Measurements from ENCODE around the gene RDH13. TPM values are rescaled to one million over a fixed set of nuclear protein-coding genes. Genes with fewer than 3 reads are reported as not detected.
"Not testable (repeated sequence)": the region's sequence is repeated elsewhere in the genome, so short reads cannot be mapped to it uniquely, and the experiment has no call there.

Gene RDH13
- polyA plus RNA-seq, 1 of the 3 experiments (the other 2 are of a cell fraction): 9.6 TPM

DNA sequence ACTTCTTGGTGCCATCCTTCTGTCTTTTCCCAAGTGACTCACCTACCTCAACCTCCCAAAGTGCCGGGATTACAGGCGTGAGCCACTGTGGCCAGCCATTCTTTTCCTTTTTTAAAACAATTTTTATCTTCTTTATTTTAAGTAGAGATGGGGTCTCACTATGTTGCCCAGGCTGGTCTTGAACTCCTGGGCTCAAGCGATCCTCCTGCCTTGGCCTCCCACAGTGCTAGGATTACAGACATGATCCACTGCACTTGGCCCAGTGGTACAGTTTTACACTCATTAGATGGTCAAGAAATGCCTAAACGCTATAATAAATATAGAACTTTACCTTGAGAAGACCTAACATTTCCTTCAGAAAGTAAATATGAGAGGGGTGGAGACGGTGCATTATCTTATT, 49.4 kb downstream of the RDH13 start (continued):
- TF ChIP-seq, protein P1, sequence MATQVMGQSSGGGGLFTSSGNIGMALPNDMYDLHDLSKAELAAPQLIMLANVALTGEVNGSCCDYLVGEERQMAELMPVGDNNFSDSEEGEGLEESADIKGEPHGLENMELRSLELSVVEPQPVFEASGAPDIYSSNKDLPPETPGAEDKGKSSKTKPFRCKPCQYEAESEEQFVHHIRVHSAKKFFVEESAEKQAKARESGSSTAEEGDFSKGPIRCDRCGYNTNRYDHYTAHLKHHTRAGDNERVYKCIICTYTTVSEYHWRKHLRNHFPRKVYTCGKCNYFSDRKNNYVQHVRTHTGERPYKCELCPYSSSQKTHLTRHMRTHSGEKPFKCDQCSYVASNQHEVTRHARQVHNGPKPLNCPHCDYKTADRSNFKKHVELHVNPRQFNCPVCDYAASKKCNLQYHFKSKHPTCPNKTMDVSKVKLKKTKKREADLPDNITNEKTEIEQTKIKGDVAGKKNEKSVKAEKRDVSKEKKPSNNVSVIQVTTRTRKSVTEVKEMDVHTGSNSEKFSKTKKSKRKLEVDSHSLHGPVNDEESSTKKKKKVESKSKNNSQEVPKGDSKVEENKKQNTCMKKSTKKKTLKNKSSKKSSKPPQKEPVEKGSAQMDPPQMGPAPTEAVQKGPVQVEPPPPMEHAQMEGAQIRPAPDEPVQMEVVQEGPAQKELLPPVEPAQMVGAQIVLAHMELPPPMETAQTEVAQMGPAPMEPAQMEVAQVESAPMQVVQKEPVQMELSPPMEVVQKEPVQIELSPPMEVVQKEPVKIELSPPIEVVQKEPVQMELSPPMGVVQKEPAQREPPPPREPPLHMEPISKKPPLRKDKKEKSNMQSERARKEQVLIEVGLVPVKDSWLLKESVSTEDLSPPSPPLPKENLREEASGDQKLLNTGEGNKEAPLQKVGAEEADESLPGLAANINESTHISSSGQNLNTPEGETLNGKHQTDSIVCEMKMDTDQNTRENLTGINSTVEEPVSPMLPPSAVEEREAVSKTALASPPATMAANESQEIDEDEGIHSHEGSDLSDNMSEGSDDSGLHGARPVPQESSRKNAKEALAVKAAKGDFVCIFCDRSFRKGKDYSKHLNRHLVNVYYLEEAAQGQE (IDR thresholded peaks at IDR 0.05; ENCODE audit: low read depth, low read length): no peak
- TF ChIP-seq TAF1 (IDR thresholded peaks at IDR 0.05; ENCODE audit: borderline replicate concordance, low read depth, low read length): no peak

- Histone ChIP-seq H2AFZ (ENCODE audit: low read depth) (no peak overlapping the region), H3K27me3 (ENCODE audit: insufficient read depth) (no peaks in the 10 kb centered on the region), H3K4me3 (ENCODE audit: low read depth in 2 of 2, low read length in 1 of 2) (no peak overlapping the region), H3K27ac (ENCODE audit: low read depth in 2 of 2, low read length in 1 of 2) (no peak overlapping the region), H3K9ac (no peak overlapping the region), H4K20me1 (ENCODE audit: insufficient read depth) (no peaks in the 10 kb centered on the region), H3K36me3 (replicated peaks in 1 of 2; ENCODE audit: control insufficient read depth in 1 of 2, insufficient read depth in 2 of 2, low read length in 1 of 2) (no peaks in the 10 kb centered on the region), H3K9me2 (no peaks in the 10 kb centered on the region), H3K4me2 (no peak overlapping the region), H3K79me2 (ENCODE audit: insufficient read depth) (peaks cover 10% of the 10 kb centered on the region; the same call in 1 of the 2 replicates), H3K9me3 (no peaks in the 10 kb centered on the region), H3F3A (replicated peaks; ENCODE audit: insufficient read depth) (no peaks in the 10 kb centered on the region), H3K4me1 (ENCODE audit: control insufficient read depth in 1 of 2, insufficient read depth in 2 of 2, low read depth in 1 of 2, low read length in 1 of 2) (peaks cover 0 to 2% of the 10 kb centered on the region in 2 experiments; a peak in 1 of 4 replicates)
- DNase-seq: no peak
- POLR2A ChIA-PET: no interaction called here
- TF ChIP-seq PBX3 (IDR thresholded peaks at IDR 0.05) (no peak), TAF1 (IDR thresholded peaks at IDR 0.05; ENCODE audit: borderline replicate concordance, low read depth, low read length) (no peak), GABPA (IDR thresholded peaks at IDR 0.05; ENCODE audit: low read depth) (no peak), MEF2A (IDR thresholded peaks at IDR 0.05; ENCODE audit: borderline replicate concordance, low read depth) (no peak), TCF12 (IDR thresholded peaks at IDR 0.05) (no peak)
- TF ChIP-seq, protein P1 (IDR thresholded peaks at IDR 0.05; ENCODE audit: low read depth, low read length): no peak
- CTCF ChIA-PET: no interaction called here
- 37% methylated on average over 4 of the region's 4 CpGs for WGBS (ENCODE audit: low lambda C conversion rate)
Observed at GRCh38 chr19:55012306-55012705, 50.6 kb downstream of the RDH13 start.

DNA sequence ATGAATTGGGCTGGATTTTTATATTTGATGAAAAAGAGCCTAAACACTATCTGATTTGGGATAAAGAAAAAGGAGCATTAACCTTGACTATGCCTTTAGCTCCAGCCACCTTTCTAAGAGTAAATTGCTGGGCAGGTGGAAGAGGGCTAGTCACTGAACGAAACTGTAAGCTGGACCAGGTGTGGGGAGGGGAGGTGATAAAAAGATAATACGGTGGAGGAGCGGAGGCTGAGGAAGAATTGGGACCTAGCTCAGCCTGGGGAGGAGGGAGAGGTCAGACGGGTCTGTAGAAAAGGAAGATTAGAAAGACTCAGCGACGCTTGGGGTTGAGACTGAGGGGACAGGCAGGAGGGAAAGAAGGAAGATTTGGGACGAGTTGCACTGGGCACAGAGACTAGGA, 52.4 kb downstream of the RDH13 start:
- POLR2A ChIA-PET; H3F3A ChIP-seq (replicated peaks; ENCODE audit: insufficient read depth); H3K9me2 ChIP-seq; H3K4me3 ChIP-seq (ENCODE audit: low read depth in 2 of 2, low read length in 1 of 2); H3K27ac ChIP-seq (ENCODE audit: low read depth in 2 of 2, low read length in 1 of 2); H3K4me1 ChIP-seq (ENCODE audit: control insufficient read depth in 1 of 2, insufficient read depth in 2 of 2, low read depth in 1 of 2, low read length in 1 of 2); DNase-seq; H3K9ac ChIP-seq; H3K36me3 ChIP-seq (replicated peaks in 1 of 2; ENCODE audit: control insufficient read depth in 1 of 2, insufficient read depth in 2 of 2, low read length in 1 of 2); CTCF ChIA-PET; H3K4me2 ChIP-seq; H3K9me3 ChIP-seq; H2AFZ ChIP-seq (ENCODE audit: low read depth); H3K27me3 ChIP-seq (ENCODE audit: insufficient read depth); H4K20me1 ChIP-seq (ENCODE audit: insufficient read depth): not testable (repeated sequence)
- WGBS (ENCODE audit: low lambda C conversion rate): 53% methylated on average over 7 of the region's 7 CpGs
- H3K79me2 ChIP-seq (ENCODE audit: insufficient read depth): peaks cover 16% of the 10 kb centered on the region; the same call in 1 of the 2 replicates

- 25% methylated on average over 7 of the region's 7 CpGs for WGBS (ENCODE audit: low lambda C conversion rate)
- H4K20me1 ChIP-seq (ENCODE audit: insufficient read depth); H3K27ac ChIP-seq (ENCODE audit: low read depth in 2 of 2, low read length in 1 of 2); H3K36me3 ChIP-seq (replicated peaks in 1 of 2; ENCODE audit: control insufficient read depth in 1 of 2, insufficient read depth in 2 of 2, low read length in 1 of 2); DNase-seq; H3K4me2 ChIP-seq; H3F3A ChIP-seq (replicated peaks; ENCODE audit: insufficient read depth); H3K4me1 ChIP-seq (ENCODE audit: control insufficient read depth in 1 of 2, insufficient read depth in 2 of 2, low read depth in 1 of 2, low read length in 1 of 2); H3K9me3 ChIP-seq; H3K9ac ChIP-seq; POLR2A ChIA-PET; CTCF ChIA-PET; H3K9me2 ChIP-seq; H2AFZ ChIP-seq (ENCODE audit: low read depth); H3K4me3 ChIP-seq (ENCODE audit: low read depth in 2 of 2, low read length in 1 of 2): not testable (repeated sequence)
- peaks cover 13% of the 10 kb centered on the region for H3K27me3 ChIP-seq (ENCODE audit: insufficient read depth)
- H3K79me2 ChIP-seq (ENCODE audit: insufficient read depth): peaks cover 16% of the 10 kb centered on the region; the same call in 1 of the 2 replicates
Observed at GRCh38 chr19:55008781-55009180, 54.2 kb downstream of the RDH13 start.
